Measurements from ENCODE around the gene ENTPD7. TPM values are rescaled to one million over a fixed set of nuclear protein-coding genes. Genes with fewer than 3 reads are reported as not detected.

Gene ENTPD7
- total RNA-seq = 10 to 100 TPM in 3 of 4 donors, 1 to 10 TPM in 1; 9.0 to 31.7 (median 16.5) TPM

- H3K4me3 ChIP-seq = peak within 1 kb of the TSS; percentile 79 to 97 (median 86)
- peak within 1 kb of the TSS; percentile 82 to 94 (median 87) for H3K27ac ChIP-seq
- WGBS, 2 donors = 0 to 1% methylated on average over 9 to 11 of the region's 71 CpGs
- peaks cover 0 to 4% (median 0%) of the 10 kb centered on the region in 3 donors for H3K36me3 ChIP-seq
- DNase-seq = peak; percentile 77
- H3K27me3 ChIP-seq = no peaks in the 10 kb centered on the region
- H3K9me3 ChIP-seq = no peaks in the 10 kb centered on the region
- TF ChIP-seq CTCF (IDR thresholded peaks at IDR 0.05) = peak in 5 of 6 experiments; percentile 26 to 73 (median 65)
- TF ChIP-seq POLR2A (IDR thresholded peaks at IDR 0.05) = peak in 3 of 4 donors; percentile 20 to 85 (median 28)
- H3K4me1 ChIP-seq = peaks cover 15 to 73% (median 18%) of the 10 kb centered on the region in 3 donors
- intact Hi-C loops (cut with DNase I) = no loop called here
These were observed at the start of gene ENTPD7 for GRCh38 chr10:99659031-99659867. TSS of gene ENTPD7 (plus strand) at chr10:99659509. CDS start at chr10:99659957, 448 bp downstream.

GRCh38 chr10:99610221-99610620 lies 49.1 kb upstream of the ENTPD7 start:
- Histone ChIP-seq H3K36me3 (peaks cover 14 to 55% (median 25%) of the 10 kb centered on the region in 3 donors), H3K27ac (no peak overlapping the region), H3K9me3 (no peaks in the 10 kb centered on the region), H3K4me1 (peaks cover 0 to 28% (median 6%) of the 10 kb centered on the region in 3 donors), H3K4me3 (no peak overlapping the region), H3K27me3 (no peaks in the 10 kb centered on the region)
- WGBS, 2 donors = 78 to 86% methylated on average over 2 to 3 of the region's 3 CpGs
- no peak for DNase-seq
- no peak for TF ChIP-seq CTCF (IDR thresholded peaks at IDR 0.05)
- TF ChIP-seq POLR2A (IDR thresholded peaks at IDR 0.05) = no peak
- intact Hi-C loops (cut with DNase I) = loop anchor here (5.0 to 10.0 kb wide), 3 partner anchors 48 to 215 kb away; no protein-coding TSS in a partner anchor

- H3K27ac ChIP-seq = no peak overlapping the region
- TF ChIP-seq CTCF (IDR thresholded peaks at IDR 0.05) (no peak), POLR2A (IDR thresholded peaks at IDR 0.05) (no peak)
- peaks cover 0 to 39% (median 13%) of the 10 kb centered on the region in 3 donors for H3K4me1 ChIP-seq
- H3K9me3 ChIP-seq = no peaks in the 10 kb centered on the region
- no peak for DNase-seq
- intact Hi-C loops (cut with DNase I) = loop anchor here (5.0 to 10.0 kb wide), 3 partner anchors 49 to 217 kb away; no protein-coding TSS in a partner anchor
- 58 to 79% methylated on average over 4 of the region's 4 CpGs for WGBS, 2 donors
- no peaks in the 10 kb centered on the region for H3K27me3 ChIP-seq
- peaks cover 14 to 61% (median 25%) of the 10 kb centered on the region in 3 donors for H3K36me3 ChIP-seq
- no peak overlapping the region for H3K4me3 ChIP-seq
These were observed 48.0 kb upstream of the ENTPD7 start for GRCh38 chr10:99611326-99611725.

- WGBS, 2 donors = 20 to 38% methylated on average over 4 to 7 of the region's 7 CpGs
- no peaks in the 10 kb centered on the region for H3K27me3 ChIP-seq
- peaks cover 14 to 61% (median 25%) of the 10 kb centered on the region in 3 donors for H3K36me3 ChIP-seq
- intact Hi-C loops (cut with DNase I) = loop anchor here (5.0 to 10.0 kb wide), 3 partner anchors 50 to 217 kb away; no protein-coding TSS in a partner anchor
- no peak overlapping the region for H3K4me3 ChIP-seq
- no peaks in the 10 kb centered on the region for H3K9me3 ChIP-seq
- peaks cover 0 to 48% (median 22%) of the 10 kb centered on the region in 3 donors for H3K4me1 ChIP-seq
- no peak for DNase-seq
- no peak overlapping the region for H3K27ac ChIP-seq
- TF ChIP-seq POLR2A (IDR thresholded peaks at IDR 0.05) (no peak), CTCF (IDR thresholded peaks at IDR 0.05) (peak; percentile 74 to 89 (median 77))
These were observed 47.0 kb upstream of the ENTPD7 start for GRCh38 chr10:99612167-99612831.
